Measurements from ENCODE around the gene TNNI3. TPM values are rescaled to one million over a fixed set of nuclear protein-coding genes. Genes with fewer than 3 reads are reported as not detected.

Gene TNNI3
- total and polyA plus RNA-seq, 2 donors (not counting 3 experiments of a cell fraction or from before 2014, with no cell fraction given): not detected

DNA sequence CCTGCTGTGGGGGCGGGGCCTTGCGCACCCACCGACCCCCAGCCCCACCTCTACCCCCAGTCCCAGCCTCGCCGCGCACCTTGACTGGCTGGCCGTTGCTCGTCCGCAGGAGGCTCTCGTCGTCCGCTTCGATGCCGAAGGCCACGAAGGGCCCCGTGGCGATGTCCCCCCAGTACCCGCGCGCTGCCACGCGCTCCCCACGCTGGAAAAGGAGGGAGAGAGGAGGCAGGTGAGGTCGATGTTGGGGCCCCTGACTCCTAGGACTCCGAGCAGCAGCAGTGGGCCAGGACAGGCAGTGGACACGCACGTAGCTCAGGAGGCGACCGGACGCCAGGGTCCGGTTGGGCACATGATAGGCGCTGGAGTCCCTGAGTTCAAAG is 3.4 kb upstream of the TNNI3 start:
- no peak overlapping the region for H3K27ac ChIP-seq (ENCODE audit: insufficient read depth, low read depth, low read length)
- no TSS peak for BruUV-seq (replicated peaks)
- H3K9me3 ChIP-seq (replicated peaks; ENCODE audit: control insufficient read depth, insufficient read depth, low read length): no peaks in the 10 kb centered on the region
- intact Hi-C loops (cut with micrococcal nuclease): loop anchor here (1.0 kb wide), 3 partner anchors 20 to 98 kb away; partner anchors contain the start of gene PPP6R1
- ChIA-PET POLR2A (no interaction called here), CTCF (interaction anchor here (0.6 to 4.6 kb wide), 27 partner anchors 8 to 486 kb away, joined by 3 to 64 read pairs (median 4); partner anchors contain the start of genes KMT5C, TMEM238 and UBE2S)
- H4K20me1 ChIP-seq (replicated peaks; ENCODE audit: control insufficient read depth, extremely low read depth, insufficient read depth, low read length): no peaks in the 10 kb centered on the region
- H3K4me1 ChIP-seq (ENCODE audit: control insufficient read depth, extremely low read depth, insufficient read depth, low read length): no peaks in the 10 kb centered on the region
- H3K4me3 ChIP-seq (replicated peaks in 1 of 3; ENCODE audit: insufficient read depth in 1 of 3, low read depth in 1 of 3, low read length in 3 of 3): no peak overlapping the region
- H3K79me2 ChIP-seq (ENCODE audit: control insufficient read depth, insufficient read depth, low read length): no peaks in the 10 kb centered on the region
- peaks cover 13 to 15% of the 10 kb centered on the region in 2 experiments for H3K27me3 ChIP-seq (ENCODE audit: control insufficient read depth in 2 of 2, insufficient read depth in 2 of 2, low read length in 2 of 2)
- H3K9me1 ChIP-seq (replicated peaks; ENCODE audit: control insufficient read depth, extremely low read depth, insufficient read depth, low read length): no peaks in the 10 kb centered on the region
- H2AFZ ChIP-seq (ENCODE audit: low read depth, low read length): no peak overlapping the region
- H3K36me3 ChIP-seq (ENCODE audit: control insufficient read depth in 2 of 2, extremely low read depth in 1 of 2, insufficient read depth in 2 of 2, low read length in 2 of 2): no peaks in the 10 kb centered on the region
- H3K4me2 ChIP-seq (ENCODE audit: insufficient read depth, low read length): no peak overlapping the region
- FAIRE-seq (no peak), DNase-seq (ENCODE audit: low read depth, low spot score) (no peak)
- TF ChIP-seq, protein P1, sequence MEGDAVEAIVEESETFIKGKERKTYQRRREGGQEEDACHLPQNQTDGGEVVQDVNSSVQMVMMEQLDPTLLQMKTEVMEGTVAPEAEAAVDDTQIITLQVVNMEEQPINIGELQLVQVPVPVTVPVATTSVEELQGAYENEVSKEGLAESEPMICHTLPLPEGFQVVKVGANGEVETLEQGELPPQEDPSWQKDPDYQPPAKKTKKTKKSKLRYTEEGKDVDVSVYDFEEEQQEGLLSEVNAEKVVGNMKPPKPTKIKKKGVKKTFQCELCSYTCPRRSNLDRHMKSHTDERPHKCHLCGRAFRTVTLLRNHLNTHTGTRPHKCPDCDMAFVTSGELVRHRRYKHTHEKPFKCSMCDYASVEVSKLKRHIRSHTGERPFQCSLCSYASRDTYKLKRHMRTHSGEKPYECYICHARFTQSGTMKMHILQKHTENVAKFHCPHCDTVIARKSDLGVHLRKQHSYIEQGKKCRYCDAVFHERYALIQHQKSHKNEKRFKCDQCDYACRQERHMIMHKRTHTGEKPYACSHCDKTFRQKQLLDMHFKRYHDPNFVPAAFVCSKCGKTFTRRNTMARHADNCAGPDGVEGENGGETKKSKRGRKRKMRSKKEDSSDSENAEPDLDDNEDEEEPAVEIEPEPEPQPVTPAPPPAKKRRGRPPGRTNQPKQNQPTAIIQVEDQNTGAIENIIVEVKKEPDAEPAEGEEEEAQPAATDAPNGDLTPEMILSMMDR (IDR thresholded peaks at IDR 0.05; ENCODE audit: extremely low read depth in 1 of 2, insufficient read depth in 1 of 2, low read depth in 1 of 2, low read length in 2 of 2): no peak
- TF ChIP-seq, protein P2, sequence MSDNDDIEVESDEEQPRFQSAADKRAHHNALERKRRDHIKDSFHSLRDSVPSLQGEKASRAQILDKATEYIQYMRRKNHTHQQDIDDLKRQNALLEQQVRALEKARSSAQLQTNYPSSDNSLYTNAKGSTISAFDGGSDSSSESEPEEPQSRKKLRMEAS (IDR thresholded peaks at IDR 0.05; ENCODE audit: insufficient read depth, insufficient read length): no peak
- no peak for TF ChIP-seq EZH2 (IDR thresholded peaks at IDR 0.05; ENCODE audit: borderline replicate concordance, low read depth, low read length, severe bottlenecking)
- no peak for TF ChIP-seq POLR2AphosphoS5 (IDR thresholded peaks at IDR 0.05; ENCODE audit: insufficient read depth, low read depth, low read length)
- TF ChIP-seq MYC (IDR thresholded peaks at IDR 0.05; ENCODE audit: low read depth, low read length): no peak
- TF ChIP-seq GATA2 (IDR thresholded peaks at IDR 0.05; ENCODE audit: insufficient read depth, insufficient read length, low read depth, low read length): no peak
- no peak for TF ChIP-seq FOS (IDR thresholded peaks at IDR 0.05; ENCODE audit: borderline replicate concordance, insufficient read depth, low read length)
- no peak for TF ChIP-seq POLR2A (IDR thresholded peaks at IDR 0.05; ENCODE audit: low read depth, low read length)
- no peak for TF ChIP-seq JUN (IDR thresholded peaks at IDR 0.05; ENCODE audit: borderline replicate concordance, insufficient read depth, insufficient read length, low read depth)
- dilution Hi-C loops (cut with MboI; ENCODE audit: extremely low pct_ligation_motif_present, low sequenced_read_pairs): no loop called here
- no peak overlapping the region for H3K9ac ChIP-seq (replicated peaks; ENCODE audit: extremely low read depth, insufficient read depth, low read length)
